Measurements from ENCODE around the gene DDX50. TPM values are rescaled to one million over a fixed set of nuclear protein-coding genes. Genes with fewer than 3 reads are reported as not detected.

The DDX50 gene
- total RNA-seq: 43.7 and 47.9 TPM in 2 replicates

GRCh38 chr10:68901105-68901927, at the start of gene DDX50:
TSS of gene DDX50 (plus strand) at chr10:68901315. CDS start at chr10:68901385, 70 bp downstream.

GRCh38 chr10:68955832-68956532, 54.9 kb downstream of the DDX50 start, which contains the start of gene DDX21:
TSS of gene DDX21 (plus strand) at chr10:68956170. CDS start at chr10:68956226, 56 bp downstream.

GRCh38 chr10:68988530-68989316, 87.6 kb downstream of the DDX50 start, which contains the start of gene KIFBP:
TSS of gene KIFBP (plus strand) at chr10:68988803. CDS start at chr10:68988833, 30 bp downstream.

Small RNAs within 50 kb of the gene (small RNA-seq; reads per million reads assigned to genes)
- not detected for gene RNU6-571P

Other genes starting within 250 kb of the DDX50 start
- gene CCAR1, start 180.1 kb upstream of the DDX50 start, total RNA-seq: 49.1 and 50.1 TPM in 2 replicates
- 0.22 and 0.39 TPM in 2 replicates for gene STOX1, start 73.8 kb upstream of the DDX50 start, total RNA-seq
- gene DDX21, start 54.9 kb downstream of the DDX50 start, total RNA-seq: 16.5 and 34.3 TPM in 2 replicates
- 19.2 and 29.1 TPM in 2 replicates for gene KIFBP, start 87.5 kb downstream of the DDX50 start, total RNA-seq
- gene SRGN, start 186.8 kb downstream of the DDX50 start, total RNA-seq: 0.39 TPM in 1 of 2 replicates, not detected in the other
- 21.7 and 22.0 TPM in 2 replicates for gene VPS26A, start 222.9 kb downstream of the DDX50 start, total RNA-seq